CD14-positive monocyte (primary cell): ENCODE data around the gene IZUMO1. TPM values are rescaled to one million over a fixed set of nuclear protein-coding genes. Genes with fewer than 3 reads are reported as not detected.
A peak's percentile ranks its signal among the peaks of the same experiment; 100 is the strongest.

ENCODE experiments used
- DNase-seq, 3 donors: peaks; one replicate each; pipeline ENCODE4 v3.0.0-alpha.2; 2011 to 2022
- H2AFZ ChIP-seq: 2 replicates; pipeline ENCODE4 v1.6.0; 2012; ENCODE audit warnings: mild to moderate bottlenecking, low read depth, low read length, inconsistent platforms; ENCODE audit not compliant: insufficient read depth, poor library complexity, severe bottlenecking
- H3K27ac ChIP-seq, 2 donors: 1 replicate in 1 of 2; 2 replicates in 1 of 2; pipeline ENCODE4 v1.5.1; 2012 to 2013; ENCODE audit warnings: low read length in 2 of 2, control low read depth in 1 of 2, inconsistent platforms in 1 of 2, low read depth in 1 of 2, mild to moderate bottlenecking in 1 of 2
- H3K27me3 ChIP-seq, 2 donors: one replicate each; pipeline versions ENCODE4 v1.6.0 to v1.6.1; 2011 to 2013; ENCODE audit warnings: low read length in 2 of 2; ENCODE audit not compliant: control insufficient read depth in 2 of 2, insufficient read depth in 2 of 2
- H3K36me3 ChIP-seq, 2 donors: replicated peaks in 1 of 2; 1 replicate in 1 of 2; 2 replicates in 1 of 2; pipeline versions ENCODE4 v1.5.1 to v1.6.1; 2012 to 2013; ENCODE audit warnings: low read length in 2 of 2, control low read depth in 1 of 2, inconsistent platforms in 1 of 2, mild to moderate bottlenecking in 1 of 2; ENCODE audit not compliant: insufficient read depth in 2 of 2, control insufficient read depth in 1 of 2
- H3K4me1 ChIP-seq, 2 donors: 1 replicate in 1 of 2; 2 replicates in 1 of 2; pipeline versions ENCODE4 v1.5.1 to v1.6.1; 2012 to 2013; ENCODE audit warnings: low read length in 2 of 2, control low read depth in 1 of 2, inconsistent platforms in 1 of 2, mild to moderate bottlenecking in 1 of 2, moderate library complexity in 1 of 2; ENCODE audit not compliant: insufficient read depth in 2 of 2, control insufficient read depth in 1 of 2
- H3K4me2 ChIP-seq: replicated peaks from 2 replicates; pipeline ENCODE3; 2012; ENCODE audit warnings: low read length, moderate library complexity, mild to moderate bottlenecking; ENCODE audit not compliant: poor library complexity, severe bottlenecking; ENCODE audit errors: extremely low read depth
- H3K4me3 ChIP-seq, 3 experiments: fragments of 200-600 bp in 1 of 3; sonication (generic) in 1 of 3; replicated peaks in 1 of 3; 1 replicate in 2 of 3; 2 replicates in 1 of 3; pipeline ENCODE4 v1.5.1; 2011 to 2013; ENCODE audit warnings: low read length in 3 of 3, mild to moderate bottlenecking in 3 of 3, control low read depth in 2 of 3, low read depth in 2 of 3, inconsistent platforms in 1 of 3, moderate library complexity in 1 of 3
- H3K79me2 ChIP-seq: 2 replicates; pipeline ENCODE4 v1.6.0; 2012; ENCODE audit warnings: mild to moderate bottlenecking, control low read depth, inconsistent platforms, low read length, moderate library complexity; ENCODE audit not compliant: insufficient read depth
- H3K9ac ChIP-seq: 2 replicates; pipeline ENCODE4 v1.6.0; 2017; ENCODE audit warnings: low read length, mild to moderate bottlenecking; ENCODE audit not compliant: insufficient read depth, poor library complexity, severe bottlenecking
- H3K9me3 ChIP-seq, 2 donors: replicated peaks in 1 of 2; 1 replicate in 1 of 2; 2 replicates in 1 of 2; pipeline versions ENCODE4 v1.5.1 to v1.6.1; 2012 to 2013; ENCODE audit warnings: low read length in 2 of 2, control low read depth in 1 of 2; ENCODE audit not compliant: control insufficient read depth in 1 of 2, insufficient read depth in 1 of 2
- H4K20me1 ChIP-seq: 2 replicates; pipeline ENCODE4 v1.6.0; 2012; ENCODE audit warnings: mild to moderate bottlenecking, low read length, control low read depth, moderate library complexity; ENCODE audit not compliant: insufficient read depth
- H3K27ac Mint-ChIP-seq, 7 donors: one replicate each; pipeline ENCODE4 v1.8.0; 2020; ENCODE audit warnings: mild to moderate bottlenecking in 7 of 7, mixed read lengths in 7 of 7, moderate library complexity in 6 of 7, inconsistent platforms in 2 of 7
- H3K27me3 Mint-ChIP-seq, 3 donors: one replicate each; pipeline ENCODE4 v1.8.0; 2021 to 2022; ENCODE audit warnings: low read depth in 3 of 3, mild to moderate bottlenecking in 3 of 3, mixed read lengths in 3 of 3, moderate library complexity in 3 of 3, inconsistent platforms in 1 of 3
- H3K36me3 Mint-ChIP-seq, 2 donors: one replicate each; pipeline ENCODE4 v1.8.0; 2020; ENCODE audit warnings: mixed read lengths in 2 of 2, inconsistent platforms in 1 of 2, mild to moderate bottlenecking in 1 of 2
- H3K4me1 Mint-ChIP-seq: one replicate; pipeline ENCODE4 v1.8.0; 2020; ENCODE audit warnings: mild to moderate bottlenecking, mixed read lengths
- H3K4me3 Mint-ChIP-seq, 2 donors: one replicate each; pipeline ENCODE4 v1.8.0; 2020; ENCODE audit warnings: mild to moderate bottlenecking in 2 of 2, mixed read lengths in 2 of 2, moderate library complexity in 1 of 2
- H3K9me3 Mint-ChIP-seq, 7 donors: one replicate each; pipeline ENCODE4 v1.8.0; 2020 to 2022; ENCODE audit warnings: mixed read lengths in 7 of 7, mild to moderate bottlenecking in 6 of 7, moderate library complexity in 6 of 7, inconsistent platforms in 2 of 7
- CTCF ChIP-seq: fragments of 200-600 bp; IDR thresholded peaks from one replicate; pipeline ENCODE4 v1.8.0; 2022; ENCODE audit warnings: antibody characterized with exemption, mild to moderate bottlenecking
- WGBS: methylation state at CpG from one replicate; pipeline ENCODE4 v1.1.5; 2013; ENCODE audit warnings: missing lambda C conversion rate; ENCODE audit not compliant: insufficient coverage; 5-methylcytosine and 5-hydroxymethylcytosine counted together
- intact Hi-C, 2 donors: fragments of 100-400 bp; cut with micrococcal nuclease; formaldehyde crosslinking; loops; one replicate each; pipeline versions ENCODE4 v1.15.0 to v1.15.1; 2023
- polyA plus RNA-seq, 3 donors: library from polyadenylated mRNA; depleted of rRNA in 1 of 3; unstranded in 2 of 3; stranded (reverse) in 1 of 3; fragments of 300-500 nt in 2 of 3; fragments of >200 nt in 1 of 3; fragmentation: Illumina TruSeq in 2 of 3; gene quantifications; 1 replicate in 2 of 3; 2 replicates in 1 of 3; pipeline ENCODE4 v1.2.3, GENCODE V29; 2012 to 2021

The IZUMO1 gene
- polyA plus RNA-seq, 3 donors = not detected

GRCh38 chr19:48713041-48713863, 33.5 kb downstream of the IZUMO1 start:
- no peak for DNase-seq
- Histone ChIP-seq H3K27ac (no peak overlapping the region), H3K9ac (no peak overlapping the region), H3K9me3 (peaks cover 0 to 9% of the 10 kb centered on the region in 2 donors), H2AFZ (peak overlapping the region; percentile 99), H3K4me2 (peak overlapping the region; percentile 86), H3K4me3 (peak overlapping the region; percentile 42 to 86 (median 67)), H3K4me1 (peaks cover 19 to 21% of the 10 kb centered on the region in 2 donors), H3K79me2 (no peaks in the 10 kb centered on the region), H4K20me1 (no peaks in the 10 kb centered on the region), H3K36me3 (no peaks in the 10 kb centered on the region), H3K27me3 (peaks cover 0 to 2% of the 10 kb centered on the region in 2 donors)
- intact Hi-C loops = loop anchor here in 1 of 2 donors (10.0 kb wide), 1 partner anchor 68 kb away; the partner anchor contains the start of gene CA11
- Mint-ChIP-seq H3K36me3 (no peaks in the 10 kb centered on the region), H3K9me3 (peaks cover 0 to 14% (median 4%) of the 10 kb centered on the region in 7 donors), H3K27me3 (peaks cover 6 to 10% (median 6%) of the 10 kb centered on the region in 3 donors), H3K27ac (peak overlapping the region in 2 of 7 donors; percentile 55 to 85), H3K4me3 (peak overlapping the region; percentile 79 to 80), H3K4me1 (peaks cover 14% of the 10 kb centered on the region)
- WGBS = 12% methylated on average over 15 of the region's 25 CpGs
- TF ChIP-seq CTCF = no peak

DNA sequence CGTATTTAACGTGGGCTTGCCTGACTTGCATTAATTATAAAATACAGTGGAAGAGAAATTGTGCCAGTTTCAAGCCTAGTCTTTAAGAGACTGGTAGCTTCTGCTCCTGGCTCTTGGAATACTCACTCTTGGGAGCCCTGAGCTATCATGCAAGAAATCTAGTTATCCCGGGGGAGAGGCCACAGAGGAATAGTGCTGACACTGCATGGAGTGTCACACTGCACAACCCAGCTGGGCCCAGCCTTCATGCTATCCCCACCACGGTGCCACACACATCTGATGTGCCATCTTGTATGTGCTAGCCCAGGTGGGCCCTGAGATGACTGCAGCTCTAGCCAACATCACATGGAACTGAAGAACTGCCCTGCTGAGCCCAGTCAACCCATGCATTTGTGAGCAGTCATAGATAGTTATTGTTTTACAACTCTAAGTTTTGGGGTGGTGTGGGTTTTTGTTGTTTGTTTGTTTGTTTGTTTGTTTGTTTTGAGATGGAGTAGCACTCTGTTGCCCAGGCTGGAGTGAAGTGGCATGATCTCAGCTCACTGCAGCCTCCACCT, 35.5 kb downstream of the IZUMO1 start:
- Histone ChIP-seq H3K27me3 (peaks cover 0 to 2% of the 10 kb centered on the region in 2 donors), H2AFZ (no peak overlapping the region), H3K36me3 (no peaks in the 10 kb centered on the region), H3K9ac (no peak overlapping the region), H3K9me3 (peaks cover 0 to 9% of the 10 kb centered on the region in 2 donors), H3K4me3 (no peak overlapping the region), H3K79me2 (no peaks in the 10 kb centered on the region), H3K4me1 (peaks cover 19 to 21% of the 10 kb centered on the region in 2 donors), H4K20me1 (no peaks in the 10 kb centered on the region), H3K27ac (no peak overlapping the region), H3K4me2 (no peak overlapping the region)
- intact Hi-C loops = loop anchor here in 1 of 2 donors (10.0 kb wide), 1 partner anchor 66 kb away; the partner anchor contains the start of gene CA11
- H3K4me3 Mint-ChIP-seq = no peak overlapping the region
- H3K36me3 Mint-ChIP-seq = no peaks in the 10 kb centered on the region
- H3K27ac Mint-ChIP-seq = no peak overlapping the region
- no peak for TF ChIP-seq CTCF
- 92% methylated on average over 2 of the region's 4 CpGs for WGBS
- peaks cover 0 to 14% (median 6%) of the 10 kb centered on the region in 7 donors for H3K9me3 Mint-ChIP-seq
- H3K27me3 Mint-ChIP-seq = peaks cover 6% of the 10 kb centered on the region in 3 donors
- no peak for DNase-seq
- H3K4me1 Mint-ChIP-seq = peaks cover 14% of the 10 kb centered on the region
